ENCODE data around the gene DNAH8.

- TF ChIP-seq CTCF (IDR thresholded peaks at IDR 0.05; ENCODE audit: low read depth, low read length) (no peak), EZH2phosphoT487 (IDR thresholded peaks at IDR 0.05; ENCODE audit: low read depth) (no peak)
Measured at GRCh38 chr6:38714239-38715015, 684 bp upstream of the DNAH8 start.

Measured in OCI-LY3 (cell line).